Right lobe of liver (tissue), 4 donors: ENCODE data around the gene TPRKB.

Source experiments
- CTCF ChIP-seq, 4 donors: fragments of 200-600 bp in 3 of 4; fragments of 450-650 bp in 1 of 4; IDR thresholded peaks; one replicate each; pipeline versions ENCODE4 v1.5.1 to v1.8.0; 2016 to 2022; ENCODE audit warnings: antibody characterized with exemption in 4 of 4, mild to moderate bottlenecking in 2 of 4
- POLR2A ChIP-seq: fragments of 450-650 bp; IDR thresholded peaks from one replicate; pipeline ENCODE4 v1.6.1; 2017; ENCODE audit warnings: antibody characterized with exemption, mild to moderate bottlenecking
- donor health status: DM: no; HTN: no; CAD: no.
- donor health status: DM: no; HTN: no; CAD: no.
- donor health status: DM: no; HTN: yes; CAD: no.

- TF ChIP-seq CTCF (IDR thresholded peaks at IDR 0.05): no peak
- no peak for TF ChIP-seq POLR2A
Observed at GRCh38 chr2:73718851-73719621, 18.1 kb downstream of the TPRKB start.
